Measurements from ENCODE around the gene ITPA. TPM values are rescaled to one million over a fixed set of nuclear protein-coding genes. Genes with fewer than 3 reads are reported as not detected.

ITPA gene
- total RNA-seq, 5 donors from 2014 or later (not counting 1 experiment from before 2014, with no cell fraction given): 41.6 to 67.6 (median 61.8) TPM

DNA sequence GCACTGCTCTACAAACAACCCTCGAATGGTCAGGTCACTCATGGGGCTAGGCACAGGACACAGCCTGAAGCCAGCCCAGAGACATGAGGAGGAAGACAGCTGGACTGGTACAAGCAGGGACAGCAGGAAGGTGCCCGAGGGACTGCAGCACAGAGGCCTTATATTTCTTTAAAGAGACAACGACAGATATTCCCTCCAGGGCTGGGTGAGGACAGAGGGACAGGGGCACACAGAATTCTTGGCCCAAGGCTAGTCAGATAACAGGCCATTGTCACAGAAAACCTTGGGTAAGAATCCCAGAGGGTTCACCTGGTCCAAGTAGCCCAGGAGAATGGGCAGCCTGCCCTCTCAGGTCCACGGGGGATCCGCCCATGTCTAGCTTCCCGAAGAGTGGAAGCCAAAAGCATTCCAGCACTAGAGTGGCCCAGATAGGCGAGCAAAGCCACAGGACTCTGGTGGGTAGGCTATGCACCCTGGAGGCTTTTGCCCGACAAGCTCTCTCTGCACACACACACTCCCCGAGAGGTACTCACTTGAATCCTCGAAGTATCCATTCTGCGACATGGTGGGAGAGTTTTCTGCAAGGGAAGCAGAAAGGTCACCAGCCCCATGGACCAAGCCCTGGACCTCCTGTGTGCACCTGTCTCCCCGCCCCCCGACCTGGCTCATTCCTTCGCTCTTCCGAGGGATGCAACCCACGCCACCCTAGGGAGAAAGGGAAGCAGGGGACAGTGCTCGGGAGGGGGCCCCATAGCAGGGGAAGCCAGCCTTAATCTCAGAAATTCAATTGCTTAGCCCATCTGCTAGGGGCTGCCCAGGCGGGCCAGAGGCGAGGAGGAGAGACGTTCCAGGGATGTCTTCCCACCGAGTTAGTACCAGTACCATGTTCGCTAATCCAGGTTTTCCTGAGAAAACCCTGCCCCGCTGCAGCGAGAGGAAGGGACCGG, 28.0 kb downstream of the ITPA start:
- Mint-ChIP-seq H3K4me1 (peaks cover 7 to 13% (median 12%) of the 10 kb centered on the region in 3 donors), H3K27me3 (peaks cover 34 to 40% of the 10 kb centered on the region in 2 donors), H3K9me3 (no peaks in the 10 kb centered on the region), H3K27ac (no peak overlapping the region), H3K4me3 (peak overlapping the region; percentile 70 to 81 (median 75)), H3K36me3 (no peaks in the 10 kb centered on the region)
- no peaks in the 10 kb centered on the region for H3K36me3 ChIP-seq (ENCODE audit: control insufficient read depth in 2 of 2, extremely low read depth in 1 of 2, insufficient read depth in 1 of 2, low read length in 1 of 2)
- H3K4me1 ChIP-seq (ENCODE audit: control insufficient read depth in 1 of 2, extremely low read depth in 1 of 2, insufficient read depth in 2 of 2, low read length in 2 of 2): peaks cover 0 to 25% of the 10 kb centered on the region in 2 experiments
- 83% methylated on average over 16 of the region's 25 CpGs for WGBS (ENCODE audit: insufficient coverage)
- peaks cover 3 to 74% of the 10 kb centered on the region in 2 experiments for H3K27me3 ChIP-seq (replicated peaks in 1 of 2; ENCODE audit: control insufficient read depth in 2 of 2, extremely low read depth in 1 of 2, insufficient read depth in 2 of 2, low read length in 1 of 2)
- ChIA-PET POLR2A (interaction anchor here in 1 of 2 donors (0.5 kb wide), 1 partner anchor 1424 kb away, joined by 7 read pairs; no protein-coding TSS in a partner anchor), CTCF (no interaction called here)
- H3K4me3 ChIP-seq (ENCODE audit: control insufficient read depth in 1 of 2, extremely low read depth in 1 of 2, low read length in 1 of 2): peak overlapping the region in 1 of 2 donors; percentile 73
- no peak for DNase-seq
- no peak for ATAC-seq (replicated peaks in 1 of 4)
- H3K27ac ChIP-seq (ENCODE audit: low read length): no peak overlapping the region
- no peaks in the 10 kb centered on the region for H3K9me3 ChIP-seq

DNA sequence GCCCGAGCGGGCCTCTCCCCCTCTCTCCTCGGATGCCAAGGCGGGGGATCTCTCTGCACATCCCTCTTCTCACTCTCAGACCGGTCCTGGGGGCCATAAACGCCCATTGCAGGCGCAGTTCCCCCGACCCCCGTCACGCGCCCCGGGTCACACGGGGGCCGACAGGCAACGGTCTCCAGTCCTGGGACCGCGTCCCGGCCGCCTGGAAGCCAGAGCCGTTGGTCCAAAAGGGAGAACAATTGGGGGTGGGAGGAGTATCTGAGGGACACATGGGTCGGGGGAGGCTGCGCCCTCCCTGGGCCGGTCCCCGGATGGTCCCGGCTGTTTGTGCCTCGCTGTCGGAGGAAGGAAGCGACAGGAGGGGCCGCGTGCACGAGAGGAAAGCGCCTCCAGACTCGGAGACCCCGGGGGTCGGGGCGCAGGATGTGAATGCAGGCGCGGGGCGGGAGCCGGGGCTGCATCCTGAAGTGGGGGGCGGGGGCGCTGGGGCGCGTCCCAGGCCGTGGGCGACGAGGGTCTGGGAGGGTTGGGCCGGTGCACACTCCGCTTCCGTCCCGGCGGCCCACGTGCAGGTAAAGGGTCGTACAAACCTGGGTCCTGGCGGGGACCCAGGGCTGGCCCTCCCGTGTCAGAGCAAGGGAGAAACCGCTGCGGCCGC, 28.8 kb downstream of the ITPA start:
- ATAC-seq (replicated peaks in 1 of 4): peak; percentile 5 to 28 (median 22)
- POLR2A ChIA-PET: interaction anchor here in 1 of 2 donors (0.5 kb wide), 1 partner anchor 1425 kb away, joined by 7 read pairs; no protein-coding TSS in a partner anchor

DNA sequence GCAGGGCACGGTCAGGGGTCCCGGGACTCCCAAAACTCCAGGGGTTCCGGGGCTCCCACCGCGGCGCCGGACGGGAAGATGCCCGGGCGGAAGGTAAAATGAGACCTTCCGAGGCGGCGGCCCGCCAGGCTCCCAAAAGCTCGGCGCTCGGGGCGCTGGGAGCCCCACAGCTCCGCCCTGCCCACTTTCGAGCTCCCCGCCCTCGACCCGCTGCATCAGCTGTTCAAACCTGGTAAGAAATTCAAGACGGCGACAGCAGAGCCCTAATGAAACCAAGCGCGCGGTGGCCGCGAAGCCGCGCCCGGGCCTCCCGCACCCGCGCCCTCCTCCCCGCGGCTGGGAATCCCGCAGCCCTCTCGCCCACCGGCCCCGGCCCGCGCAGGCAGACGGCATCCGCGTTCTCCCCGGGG, 29.3 kb downstream of the ITPA start:
- H3K4me1 Mint-ChIP-seq: peaks cover 7 to 13% (median 12%) of the 10 kb centered on the region in 3 donors
- Histone ChIP-seq H3K27ac (ENCODE audit: low read length) (no peak overlapping the region), H3K4me1 (ENCODE audit: control insufficient read depth in 1 of 2, extremely low read depth in 1 of 2, insufficient read depth in 2 of 2, low read length in 2 of 2) (peaks cover 0 to 25% of the 10 kb centered on the region in 2 experiments), H3K36me3 (ENCODE audit: control insufficient read depth in 2 of 2, extremely low read depth in 1 of 2, insufficient read depth in 1 of 2, low read length in 1 of 2) (no peaks in the 10 kb centered on the region), H3K9me3 (no peaks in the 10 kb centered on the region), H3K27me3 (replicated peaks in 1 of 2; ENCODE audit: control insufficient read depth in 2 of 2, extremely low read depth in 1 of 2, insufficient read depth in 2 of 2, low read length in 1 of 2) (peaks cover 3 to 75% of the 10 kb centered on the region in 2 experiments), H3K4me3 (ENCODE audit: control insufficient read depth in 1 of 2, extremely low read depth in 1 of 2, low read length in 1 of 2) (peak overlapping the region; percentile 58 to 73)
- H3K27me3 Mint-ChIP-seq: peaks cover 34 to 42% of the 10 kb centered on the region in 2 donors
- ChIA-PET CTCF (no interaction called here), POLR2A (no interaction called here)
- WGBS (ENCODE audit: insufficient coverage): 1% methylated on average over 48 of the region's 48 CpGs
- H3K27ac Mint-ChIP-seq: no peak overlapping the region
- H3K4me3 Mint-ChIP-seq: peak overlapping the region; percentile 70 to 81 (median 80)
- H3K36me3 Mint-ChIP-seq: no peaks in the 10 kb centered on the region
- no peaks in the 10 kb centered on the region for H3K9me3 Mint-ChIP-seq
- ATAC-seq (replicated peaks in 1 of 4): peak; percentile 69 to 82 (median 70)
- DNase-seq: peak in 31 of 35 experiments; percentile 22 to 61 (median 38)

More for the DNA sequence above, 28.8 kb downstream of the ITPA start:
- Mint-ChIP-seq H3K9me3 (no peaks in the 10 kb centered on the region), H3K4me3 (peak overlapping the region; percentile 70 to 81 (median 75)), H3K27me3 (peaks cover 34 to 42% of the 10 kb centered on the region in 2 donors), H3K4me1 (peaks cover 7 to 13% (median 12%) of the 10 kb centered on the region in 3 donors), H3K36me3 (no peaks in the 10 kb centered on the region), H3K27ac (no peak overlapping the region)
- Histone ChIP-seq H3K27ac (ENCODE audit: low read length) (no peak overlapping the region), H3K9me3 (no peaks in the 10 kb centered on the region), H3K4me1 (ENCODE audit: control insufficient read depth in 1 of 2, extremely low read depth in 1 of 2, insufficient read depth in 2 of 2, low read length in 2 of 2) (peaks cover 0 to 25% of the 10 kb centered on the region in 2 experiments), H3K4me3 (ENCODE audit: control insufficient read depth in 1 of 2, extremely low read depth in 1 of 2, low read length in 1 of 2) (peak overlapping the region; percentile 58 to 73), H3K36me3 (ENCODE audit: control insufficient read depth in 2 of 2, extremely low read depth in 1 of 2, insufficient read depth in 1 of 2, low read length in 1 of 2) (no peaks in the 10 kb centered on the region), H3K27me3 (replicated peaks in 1 of 2; ENCODE audit: control insufficient read depth in 2 of 2, extremely low read depth in 1 of 2, insufficient read depth in 2 of 2, low read length in 1 of 2) (peaks cover 3 to 76% of the 10 kb centered on the region in 2 experiments)
- CTCF ChIA-PET: no interaction called here
- 3% methylated on average over 45 of the region's 59 CpGs for WGBS (ENCODE audit: insufficient coverage)
- peak in 2 of 35 experiments; percentile 11 to 13 for DNase-seq

DNA sequence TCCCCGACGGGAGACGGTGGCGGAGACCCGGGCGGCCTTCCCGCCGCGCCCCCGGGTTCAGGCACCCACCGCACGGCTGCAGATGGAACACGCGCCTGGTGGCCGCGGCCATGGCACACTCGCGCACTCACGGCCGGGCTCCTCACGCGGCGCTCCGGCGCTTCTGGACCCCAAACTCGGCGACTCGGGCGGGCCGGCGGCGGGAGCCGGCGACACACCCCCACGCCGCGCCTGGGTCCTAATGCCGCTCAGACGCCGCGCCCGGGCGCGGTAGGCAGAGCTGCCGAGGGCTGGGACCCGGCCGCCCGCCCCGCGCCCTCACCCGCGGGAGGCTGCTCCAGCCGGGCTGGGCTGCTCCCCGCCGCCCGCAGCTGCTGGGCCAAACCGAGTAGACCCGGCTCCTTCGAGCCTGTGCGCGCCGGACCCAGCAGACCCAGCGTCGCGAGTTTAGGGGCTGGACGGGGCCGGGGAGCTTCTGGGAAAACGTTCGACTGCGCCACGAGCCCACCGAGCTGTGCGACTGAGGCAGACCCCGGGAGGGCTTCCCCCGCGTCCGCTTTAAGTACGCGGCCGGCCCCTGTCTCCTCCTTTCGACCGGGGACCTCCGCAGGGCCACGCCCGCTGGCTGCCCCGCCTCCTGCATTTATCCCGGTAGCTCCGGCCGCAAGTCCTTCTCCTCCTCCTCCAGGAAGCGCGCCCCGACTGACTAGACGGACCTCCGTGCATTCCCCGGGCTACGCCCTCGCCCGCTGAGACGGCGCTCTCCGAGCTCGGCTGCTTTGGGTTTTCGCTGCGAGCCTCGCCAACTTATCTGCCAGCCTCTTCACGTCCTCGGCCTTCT, 29.9 kb downstream of the ITPA start, which contains the start of gene SLC4A11:
Gene SLC4A11 (minus strand): TSS at position 165 of the 841 bp plus-strand sequence. CDS start 53 bp downstream, at position 112.
- no peaks in the 10 kb centered on the region for H3K36me3 Mint-ChIP-seq
- POLR2A ChIA-PET: interaction anchor here in 1 of 2 donors (0.6 kb wide), 1 partner anchor 145 kb away, joined by 3 read pairs; no protein-coding TSS in a partner anchor
- no peak within 1 kb of the TSS for H3K27ac ChIP-seq (ENCODE audit: low read length)
- peaks cover 3 to 75% of the 10 kb centered on the region in 2 experiments for H3K27me3 ChIP-seq (replicated peaks in 1 of 2; ENCODE audit: control insufficient read depth in 2 of 2, extremely low read depth in 1 of 2, insufficient read depth in 2 of 2, low read length in 1 of 2)
- peaks cover 7 to 13% (median 12%) of the 10 kb centered on the region in 3 donors for H3K4me1 Mint-ChIP-seq
- H3K9me3 ChIP-seq: no peaks in the 10 kb centered on the region
- H3K4me3 ChIP-seq (ENCODE audit: control insufficient read depth in 1 of 2, extremely low read depth in 1 of 2, low read length in 1 of 2): peak within 1 kb of the TSS; percentile 58 to 73
- WGBS (ENCODE audit: insufficient coverage): under 1% methylated on average over 107 of the region's 107 CpGs
- no peaks in the 10 kb centered on the region for H3K9me3 Mint-ChIP-seq
- peaks cover 34 to 44% of the 10 kb centered on the region in 2 donors for H3K27me3 Mint-ChIP-seq
- ATAC-seq (replicated peaks in 1 of 4): peak; percentile 61 to 72 (median 70)
- peaks cover 0 to 25% of the 10 kb centered on the region in 2 experiments for H3K4me1 ChIP-seq (ENCODE audit: control insufficient read depth in 1 of 2, extremely low read depth in 1 of 2, insufficient read depth in 2 of 2, low read length in 2 of 2)
- CTCF ChIA-PET: no interaction called here
- DNase-seq: peak in 8 of 35 experiments; percentile 11 to 45 (median 31)
- no peaks in the 10 kb centered on the region for H3K36me3 ChIP-seq (ENCODE audit: control insufficient read depth in 2 of 2, extremely low read depth in 1 of 2, insufficient read depth in 1 of 2, low read length in 1 of 2)
- peak within 1 kb of the TSS; percentile 83 to 95 (median 87) for H3K4me3 Mint-ChIP-seq
- H3K27ac Mint-ChIP-seq: no peak within 1 kb of the TSS

DNA sequence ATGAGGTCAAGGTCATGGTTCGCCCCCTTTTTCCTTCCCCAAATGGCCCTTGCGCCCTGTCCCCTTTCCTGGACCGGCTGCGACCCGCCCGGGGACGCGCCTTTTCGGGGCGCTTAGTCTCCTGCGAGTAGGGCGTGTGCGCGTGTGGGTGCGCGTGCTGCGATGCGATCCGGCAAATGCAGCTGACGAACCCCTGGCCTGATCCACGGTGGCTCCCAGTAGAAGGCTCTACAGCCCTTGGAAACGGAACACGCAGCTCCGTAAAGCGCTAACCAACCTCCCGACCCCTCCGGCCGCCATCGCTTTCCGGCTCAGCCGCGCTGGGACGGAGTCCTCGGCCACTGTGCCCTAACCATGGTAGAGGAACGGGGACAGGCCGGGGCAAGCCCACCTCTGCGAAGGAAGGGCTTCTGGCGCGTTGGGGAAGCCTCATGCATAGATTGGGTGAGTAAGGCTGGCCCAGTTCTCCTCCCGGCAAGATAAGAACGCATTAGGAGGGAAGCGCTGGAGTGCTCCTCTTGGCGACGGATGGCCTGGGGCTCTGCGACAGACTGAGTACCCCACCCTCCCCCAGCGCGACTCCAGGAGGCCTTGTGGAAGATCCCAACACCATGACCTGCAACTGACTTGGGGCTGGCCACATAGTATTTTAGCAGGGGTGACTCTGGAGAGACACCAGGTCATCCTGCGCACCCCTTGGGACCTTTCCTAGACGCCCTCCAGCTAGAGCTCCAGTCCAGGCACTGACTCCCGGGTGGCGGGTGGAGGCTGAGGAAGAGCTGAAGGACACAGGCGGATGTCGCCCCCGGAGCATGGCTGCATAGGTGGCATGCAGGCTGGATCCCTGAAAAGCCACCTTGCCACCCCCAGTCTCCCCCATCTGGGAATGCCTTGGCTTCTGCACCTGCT, 30.8 kb downstream of the ITPA start:
- ATAC-seq (replicated peaks in 1 of 4) (peak in 3 of 4 experiments; percentile 10 to 24 (median 17)), DNase-seq (peak in 2 of 35 experiments; percentile 21 to 27)
- no peaks in the 10 kb centered on the region for H3K9me3 ChIP-seq
- H3K27me3 ChIP-seq (replicated peaks in 1 of 2; ENCODE audit: control insufficient read depth in 2 of 2, extremely low read depth in 1 of 2, insufficient read depth in 2 of 2, low read length in 1 of 2): peaks cover 3 to 76% of the 10 kb centered on the region in 2 experiments
- no peak overlapping the region for H3K27ac ChIP-seq (ENCODE audit: low read length)
- ChIA-PET POLR2A (interaction anchor here in 1 of 2 donors (0.6 kb wide), 1 partner anchor 145 kb away, joined by 3 read pairs; no protein-coding TSS in a partner anchor), CTCF (no interaction called here)
- H3K27ac Mint-ChIP-seq: no peak overlapping the region
- peaks cover 35 to 51% of the 10 kb centered on the region in 2 donors for H3K27me3 Mint-ChIP-seq
- H3K9me3 Mint-ChIP-seq: no peaks in the 10 kb centered on the region
- WGBS (ENCODE audit: insufficient coverage): 14% methylated on average over 40 of the region's 54 CpGs
- peaks cover 7 to 13% (median 12%) of the 10 kb centered on the region in 3 donors for H3K4me1 Mint-ChIP-seq
- H3K4me1 ChIP-seq (ENCODE audit: control insufficient read depth in 1 of 2, extremely low read depth in 1 of 2, insufficient read depth in 2 of 2, low read length in 2 of 2): peaks cover 0 to 25% of the 10 kb centered on the region in 2 experiments
- H3K4me3 ChIP-seq (ENCODE audit: control insufficient read depth in 1 of 2, extremely low read depth in 1 of 2, low read length in 1 of 2): peak overlapping the region; percentile 57 to 73
- H3K36me3 Mint-ChIP-seq: no peaks in the 10 kb centered on the region
- H3K4me3 Mint-ChIP-seq: peak overlapping the region; percentile 83 to 95 (median 87)
- no peaks in the 10 kb centered on the region for H3K36me3 ChIP-seq (ENCODE audit: control insufficient read depth in 2 of 2, extremely low read depth in 1 of 2, insufficient read depth in 1 of 2, low read length in 1 of 2)
